AG04449 (cell line): ENCODE data around the gene TREX2.
A peak's percentile ranks its signal among the peaks of the same experiment; 100 is the strongest.

ENCODE experiments used
- CTCF ChIA-PET: fragments of 350-600 bp; formaldehyde crosslinking; extraction: SDS; loops from one replicate; lab custom pipeline; 2021; ENCODE audit warnings: antibody characterized with exemption; lab: Yijun Ruan, JAX
- POLR2A ChIA-PET: fragments of 400-600, 350-600 bp; formaldehyde crosslinking; extraction: SDS; loops from one replicate; lab custom pipeline; 2020; ENCODE audit warnings: antibody characterized with exemption, inconsistent platforms; lab: Yijun Ruan, JAX
- DNase-seq: peaks from one replicate; pipeline ENCODE4 v3.0.0-alpha.2; 2010; ENCODE audit warnings: low read depth, low spot score
- H3K4me3 ChIP-seq: 2 replicates; pipeline ENCODE4 v1.5.1; 2011; ENCODE audit warnings: low read depth, mild to moderate bottlenecking, control low read depth, low read length
- TF ChIP-seq, protein P1 (sequence below): IDR thresholded peaks from one replicate; pipeline ENCODE4 v1.5.1; 2011; ENCODE audit warnings: mild to moderate bottlenecking, moderate library complexity, low read length, control low read depth, inconsistent platforms; ENCODE audit not compliant: insufficient read depth; ENCODE audit errors: missing control alignments

Gene TREX2

GRCh38 chrX:153460826-153461225, 15.0 kb upstream of the TREX2 start:
- POLR2A ChIA-PET: interaction anchor here (0.5 to 0.9 kb wide), 2 partner anchors 519 to 1267 kb away, joined by 3 read pairs; no protein-coding TSS in a partner anchor
- no peak overlapping the region for H3K4me3 ChIP-seq
- TF ChIP-seq, protein P1, sequence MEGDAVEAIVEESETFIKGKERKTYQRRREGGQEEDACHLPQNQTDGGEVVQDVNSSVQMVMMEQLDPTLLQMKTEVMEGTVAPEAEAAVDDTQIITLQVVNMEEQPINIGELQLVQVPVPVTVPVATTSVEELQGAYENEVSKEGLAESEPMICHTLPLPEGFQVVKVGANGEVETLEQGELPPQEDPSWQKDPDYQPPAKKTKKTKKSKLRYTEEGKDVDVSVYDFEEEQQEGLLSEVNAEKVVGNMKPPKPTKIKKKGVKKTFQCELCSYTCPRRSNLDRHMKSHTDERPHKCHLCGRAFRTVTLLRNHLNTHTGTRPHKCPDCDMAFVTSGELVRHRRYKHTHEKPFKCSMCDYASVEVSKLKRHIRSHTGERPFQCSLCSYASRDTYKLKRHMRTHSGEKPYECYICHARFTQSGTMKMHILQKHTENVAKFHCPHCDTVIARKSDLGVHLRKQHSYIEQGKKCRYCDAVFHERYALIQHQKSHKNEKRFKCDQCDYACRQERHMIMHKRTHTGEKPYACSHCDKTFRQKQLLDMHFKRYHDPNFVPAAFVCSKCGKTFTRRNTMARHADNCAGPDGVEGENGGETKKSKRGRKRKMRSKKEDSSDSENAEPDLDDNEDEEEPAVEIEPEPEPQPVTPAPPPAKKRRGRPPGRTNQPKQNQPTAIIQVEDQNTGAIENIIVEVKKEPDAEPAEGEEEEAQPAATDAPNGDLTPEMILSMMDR: peak; percentile 74
- CTCF ChIA-PET: interaction anchor here (0.6 to 5.9 kb wide), 17 partner anchors 8 to 502 kb away, joined by 3 to 71 read pairs (median 4); partner anchors contain the start of genes BGN and HAUS7
- no peak for DNase-seq

DNA sequence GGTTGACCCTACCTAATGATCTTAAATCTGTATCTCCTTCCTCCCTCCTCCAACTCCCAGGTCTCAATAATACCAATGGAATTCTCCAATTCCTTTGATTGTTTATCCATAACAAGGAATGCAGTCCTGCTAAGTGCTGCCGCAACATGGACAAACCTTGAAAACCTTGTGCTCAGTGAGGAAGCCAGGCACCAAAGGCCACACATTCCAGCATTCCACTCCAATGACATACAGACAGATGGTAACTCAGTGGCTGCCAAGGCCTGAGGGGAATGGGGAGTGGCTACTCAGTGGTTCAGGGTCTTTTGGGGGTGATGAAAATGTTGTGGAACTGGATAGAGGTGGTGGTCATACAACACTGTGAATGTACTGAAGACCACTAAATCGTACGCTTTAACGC, 14.1 kb upstream of the TREX2 start:
- DNase-seq: peak; percentile 24
- H3K4me3 ChIP-seq: no peak overlapping the region
- ChIA-PET CTCF (interaction anchor here (0.9 to 5.9 kb wide), 9 partner anchors 8 to 427 kb away, joined by 3 to 71 read pairs (median 6); partner anchors contain the start of genes BGN and HAUS7), POLR2A (interaction anchor here (0.9 kb wide), 1 partner anchor 518 kb away, joined by 3 read pairs; no protein-coding TSS in a partner anchor)
- TF ChIP-seq, protein P1: peak; percentile 2

DNA sequence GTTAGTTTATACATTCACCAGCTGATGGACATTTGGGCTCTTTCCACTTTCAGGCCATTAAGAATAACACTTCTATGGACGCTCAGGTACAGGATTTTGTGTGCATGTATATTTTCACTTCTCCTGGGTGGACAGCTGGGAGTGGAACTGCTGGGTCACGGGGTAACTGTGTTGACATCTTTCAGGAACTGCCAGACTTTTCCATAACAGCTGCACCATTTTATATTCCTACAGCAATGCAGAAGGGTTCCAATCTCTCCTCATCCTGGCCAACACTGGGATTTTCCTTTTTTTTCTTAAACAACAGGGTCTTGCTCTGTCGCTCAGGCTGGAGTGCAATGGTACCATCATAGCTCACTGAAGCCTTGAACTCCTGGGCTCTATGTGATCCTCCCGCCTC, 12.6 kb upstream of the TREX2 start:
- DNase-seq: no peak
- CTCF ChIA-PET: interaction anchor here (0.8 to 5.9 kb wide), 5 partner anchors 32 to 517 kb away, joined by 3 to 71 read pairs (median 3); partner anchors contain the start of gene BGN
- POLR2A ChIA-PET: no interaction called here
- TF ChIP-seq, protein P1: no peak
- no peak overlapping the region for H3K4me3 ChIP-seq

GRCh38 chrX:153457827-153458466, 12.1 kb upstream of the TREX2 start:
- CTCF ChIA-PET: interaction anchor here (0.8 to 5.9 kb wide), 5 partner anchors 33 to 517 kb away, joined by 3 to 71 read pairs (median 3); partner anchors contain the start of gene BGN
- POLR2A ChIA-PET: no interaction called here
- no peak overlapping the region for H3K4me3 ChIP-seq
- TF ChIP-seq, protein P1: no peak
- no peak for DNase-seq

DNA sequence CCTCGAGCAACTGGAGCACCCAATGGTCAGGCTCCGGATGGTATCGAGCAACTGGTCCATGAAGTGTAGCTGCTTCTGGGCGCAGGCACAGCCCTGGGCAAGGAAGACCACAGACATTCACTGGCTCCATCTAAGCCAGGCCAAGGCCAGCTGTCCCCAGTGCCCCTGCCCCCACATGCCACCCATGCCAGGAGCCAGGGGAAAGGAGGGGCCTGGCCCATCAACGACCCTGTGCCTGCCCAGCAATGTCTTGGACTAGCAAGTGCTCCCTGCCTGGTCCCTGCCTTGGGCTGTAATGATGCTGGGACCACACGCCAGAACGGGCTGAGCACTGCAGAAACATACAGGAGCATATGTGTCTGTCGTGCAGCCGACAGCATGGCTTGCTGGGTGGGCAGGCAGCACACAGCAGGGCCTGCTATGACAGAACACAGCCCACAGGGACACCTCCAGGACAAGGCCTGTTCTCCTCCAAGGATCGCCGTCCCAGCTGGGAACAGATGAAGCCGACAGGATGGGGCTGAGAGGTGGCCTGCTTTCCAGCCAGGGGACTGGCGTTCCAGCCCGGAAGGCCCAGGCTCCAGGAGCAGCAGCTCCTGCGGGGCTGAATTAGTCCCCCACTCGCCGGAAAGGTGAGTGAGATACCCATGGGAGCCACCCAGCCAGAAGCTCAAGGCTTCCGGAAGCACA, 11.4 kb upstream of the TREX2 start:
- ChIA-PET CTCF (interaction anchor here (5.9 kb wide), 1 partner anchor 51 kb away, joined by 71 read pairs; no protein-coding TSS in a partner anchor), POLR2A (no interaction called here)
- TF ChIP-seq, protein P1: no peak
- DNase-seq: no peak
- no peak overlapping the region for H3K4me3 ChIP-seq

DNA sequence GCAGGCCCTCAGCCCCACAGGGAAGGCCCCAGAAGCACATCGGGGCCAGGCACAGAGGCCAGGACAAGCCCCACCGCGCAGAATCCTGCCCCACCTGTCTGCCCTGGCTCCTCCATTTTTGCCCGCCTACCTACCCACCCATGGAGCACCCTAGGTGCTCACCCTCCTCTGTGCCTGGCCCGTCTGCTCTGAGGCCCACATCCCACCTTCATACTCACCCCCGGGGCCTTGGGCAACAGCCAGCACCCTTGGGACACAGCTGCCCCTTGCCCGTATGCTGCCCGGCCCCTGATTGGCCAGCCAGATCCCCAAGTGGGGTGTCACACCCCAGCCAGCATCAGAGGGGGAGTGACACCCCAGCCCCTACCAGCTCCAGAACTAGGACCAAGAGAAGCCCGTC, 10.8 kb upstream of the TREX2 start:
- no peak overlapping the region for H3K4me3 ChIP-seq
- POLR2A ChIA-PET: no interaction called here
- CTCF ChIA-PET: no interaction called here
- TF ChIP-seq, protein P1: no peak
- no peak for DNase-seq
